Endometrial microvascular endothelial cells (primary cell): ENCODE results near the gene MTMR8. TPM values are rescaled to one million over a fixed set of nuclear protein-coding genes. Genes with fewer than 3 reads are reported as not detected.

ENCODE experiments used
- in situ Hi-C: cut with HindIII; loops from 2 replicates; pipeline ENCODE4 v1.10.0; 2017; ENCODE audit warnings: low sequenced_read_pairs, low pct_unique_long_range_greater_than_20kb; ENCODE audit errors: inconsistent ontology term
- total RNA-seq: library from RNA; depleted of rRNA; stranded (reverse); fragments of >200 nt; gene quantifications from one replicate; pipeline ENCODE4 v1.2.3, GENCODE V29; 2015; ENCODE audit errors: inconsistent ontology term

Gene MTMR8
- total RNA-seq, 1 donor from 2014 or later: not detected

GRCh38 chrX:64334467-64334866, 60.8 kb downstream of the MTMR8 start:
- in situ Hi-C loops: no loop called here

DNA sequence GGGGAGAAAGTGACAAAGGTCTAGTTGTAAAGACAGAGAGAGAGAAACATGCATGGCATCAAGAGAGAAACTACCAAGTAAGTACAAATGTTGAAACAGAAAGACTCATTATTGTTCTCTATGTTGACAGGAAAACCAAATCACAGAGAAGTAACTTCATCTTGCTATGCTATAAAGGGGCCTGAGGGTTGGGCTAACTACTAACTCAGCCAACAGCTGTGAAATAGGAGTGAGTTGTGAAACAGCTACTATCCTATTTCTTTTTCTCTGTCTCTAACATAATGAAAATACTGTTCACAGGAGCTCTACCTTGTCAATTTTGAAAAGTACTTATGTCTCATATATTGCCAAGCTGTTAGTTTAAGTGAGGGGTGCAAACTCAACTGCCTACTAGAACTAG, 65.0 kb downstream of the MTMR8 start:
- in situ Hi-C loops: no loop called here

DNA sequence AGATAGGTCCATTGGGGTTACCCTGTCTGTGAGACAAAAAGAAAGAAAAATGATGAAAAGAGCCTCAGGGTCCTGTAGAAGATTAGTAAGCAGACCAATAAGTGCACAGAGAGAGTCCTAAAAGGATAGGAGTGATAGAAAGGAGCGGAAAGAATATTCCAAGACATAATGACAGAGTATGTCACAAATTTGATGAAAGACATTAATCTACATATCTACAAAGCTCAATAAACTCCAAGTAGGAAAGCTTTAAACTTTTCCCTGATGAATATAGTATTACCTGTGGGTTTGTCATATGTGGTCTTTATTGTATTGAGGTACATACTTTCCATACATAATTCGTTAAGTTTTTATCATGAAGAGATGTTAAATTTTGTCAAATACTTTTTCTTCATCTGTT, 73.7 kb downstream of the MTMR8 start:
- in situ Hi-C loops: no loop called here

DNA sequence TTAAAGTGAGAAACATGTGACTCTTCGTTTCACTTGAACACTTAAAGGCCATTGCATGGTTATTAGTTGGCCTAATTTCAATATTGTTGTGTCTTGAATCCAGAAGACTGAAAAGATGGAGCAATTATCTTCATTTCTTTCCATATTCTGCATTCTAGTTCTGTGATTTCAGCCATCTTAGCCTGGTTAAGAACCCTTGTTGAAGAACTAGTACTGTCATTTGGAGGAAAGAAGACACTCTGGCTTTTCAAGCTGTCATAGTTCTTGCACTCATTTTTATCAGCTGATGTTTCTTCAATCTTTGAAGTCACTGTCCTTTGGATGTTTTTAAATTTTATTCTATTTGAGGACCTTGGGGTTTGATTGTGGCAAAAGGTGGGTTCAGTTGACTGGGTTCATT, 81.6 kb downstream of the MTMR8 start:
- in situ Hi-C loops: no loop called here

DNA sequence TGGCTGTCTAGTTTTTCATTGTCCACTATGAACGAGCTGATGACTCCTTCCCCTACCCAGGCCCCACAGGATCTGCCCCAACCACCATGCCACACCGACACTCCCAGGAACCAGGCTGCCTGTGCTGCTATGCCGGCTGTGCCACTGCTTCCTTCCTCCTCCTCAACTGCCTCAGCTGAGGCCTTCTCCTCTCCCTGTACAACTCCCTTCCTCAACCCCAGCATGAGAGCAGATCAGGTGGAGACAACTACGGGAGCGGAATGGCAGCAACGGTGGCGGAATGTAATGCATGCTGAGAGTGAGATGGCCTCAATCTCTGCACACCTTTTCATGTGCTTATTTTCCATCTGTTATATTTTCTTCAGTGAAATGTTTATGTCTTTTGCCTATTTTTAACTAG, 88.5 kb downstream of the MTMR8 start:
- in situ Hi-C loops: no loop called here

GRCh38 chrX:64291123-64291522, 104.1 kb downstream of the MTMR8 start:
- in situ Hi-C loops: no loop called here

DNA sequence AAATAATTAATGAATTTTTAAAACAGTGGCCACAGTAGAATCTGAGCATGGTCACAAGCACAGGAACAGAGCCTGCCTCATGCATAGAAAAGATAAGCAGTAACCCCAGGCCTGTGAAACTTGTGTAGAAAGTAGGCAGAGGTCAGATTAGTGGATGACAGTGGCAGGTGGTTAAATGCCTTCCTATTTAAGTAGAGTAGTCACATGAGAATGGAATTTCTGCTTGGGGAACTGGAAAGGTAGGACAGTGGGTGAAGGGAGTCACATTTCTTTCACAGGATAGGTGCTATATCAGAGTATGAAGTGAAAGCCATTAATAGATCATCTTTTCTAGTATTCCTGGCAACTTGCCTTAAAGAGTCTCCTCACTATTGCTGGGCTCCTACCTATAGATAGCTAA, 130.0 kb downstream of the MTMR8 start:
- in situ Hi-C loops: no loop called here

- in situ Hi-C loops: no loop called here
Measured at GRCh38 chrX:64230123-64230970, 164.9 kb downstream of the MTMR8 start, which contains the start of gene ASB12. TSS of gene ASB12 (minus strand) at chrX:64230607. CDS start at chrX:64225650, 4,957 bp downstream.

DNA sequence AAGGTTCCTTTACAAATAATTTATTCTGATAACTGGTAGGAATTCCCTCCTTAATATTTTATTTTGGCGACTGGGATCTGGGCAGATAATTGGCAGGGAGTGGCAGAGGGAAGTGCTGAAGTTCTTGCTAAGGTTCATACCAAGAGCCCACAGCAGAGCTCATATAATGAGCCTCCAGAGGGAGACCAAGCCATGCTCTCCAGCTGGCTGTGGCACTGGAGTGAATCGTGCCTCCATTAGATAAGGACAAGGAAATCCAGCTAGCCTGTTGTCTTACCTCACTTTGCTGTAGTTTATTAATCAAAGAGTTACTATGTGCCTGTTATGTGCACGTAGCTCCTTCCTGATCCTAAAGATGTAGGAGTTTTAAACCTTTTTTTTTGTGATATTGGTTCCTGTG, 166.1 kb downstream of the MTMR8 start:
- in situ Hi-C loops: no loop called here

Other genes with a start within 250 kb of the MTMR8 start
- 0.56 TPM for gene AMER1, start 189.7 kb downstream of the MTMR8 start, total RNA-seq
- gene ASB12, start 164.8 kb downstream of the MTMR8 start, total RNA-seq: not detected